Activated T-helper 2 cell treated with anti-CD3 and anti-CD28 coated beads, Interferon-gamma antibody, Interleukin-2, Interleukin-4, amounts not matched to agents 10 μg/mL and 5 μg/mL and 100 μg/mL, durations not matched to agents 14 hours and 24 hours and 36 hours (primary cell): ENCODE results near the gene KLHL22. TPM values are rescaled to one million over a fixed set of nuclear protein-coding genes. Genes with fewer than 3 reads are reported as not detected.
"Not testable (repeated sequence)": the region's sequence is repeated elsewhere in the genome, so short reads cannot be mapped to it uniquely, and the experiment has no call there.

Experiments
- DNase-seq: peaks from one replicate; pipeline ENCODE4 v3.0.0; 2021; ENCODE audit warnings: low spot score
- H3K27ac Mint-ChIP-seq: one replicate; pipeline ENCODE4 v1.8.0; 2021; ENCODE audit warnings: mixed read lengths
- H3K27me3 Mint-ChIP-seq: one replicate; pipeline ENCODE4 v1.8.0; 2021; ENCODE audit warnings: low read depth, mixed read lengths
- H3K36me3 Mint-ChIP-seq: one replicate; pipeline ENCODE4 v1.8.0; 2021; ENCODE audit warnings: low read depth, mixed read lengths
- H3K4me1 Mint-ChIP-seq: one replicate; pipeline ENCODE4 v1.8.0; 2021; ENCODE audit warnings: low read depth, mixed read lengths
- H3K4me3 Mint-ChIP-seq: one replicate; pipeline ENCODE4 v1.8.0; 2021; ENCODE audit warnings: low read depth, mild to moderate bottlenecking, moderate library complexity, mixed read lengths
- H3K9me3 Mint-ChIP-seq: one replicate; pipeline ENCODE4 v1.8.0; 2021; ENCODE audit warnings: mixed read lengths
- intact Hi-C: fragments of 100-400 bp; cut with micrococcal nuclease; formaldehyde crosslinking; loops from one replicate; pipeline ENCODE4 v1.15.1; 2023
- total RNA-seq: library from RNA; stranded (reverse); gene quantifications from 2 replicates; pipeline ENCODE4 v1.2.3, GENCODE V29; 2022

The KLHL22 gene
- total RNA-seq, 1 donor from 2014 or later: 38.0 TPM

- DNase-seq, H3K4me1 Mint-ChIP-seq, H3K36me3 Mint-ChIP-seq, H3K4me3 Mint-ChIP-seq, H3K27ac Mint-ChIP-seq, H3K9me3 Mint-ChIP-seq: not testable (repeated sequence)
- peaks cover 13% of the 10 kb centered on the region for H3K27me3 Mint-ChIP-seq
- intact Hi-C loops: loop anchor here (5.0 kb wide), 1 partner anchor 282 kb away; no protein-coding TSS in a partner anchor
These were observed 80.4 kb downstream of the KLHL22 start for GRCh38 chr22:20415241-20415640.

GRCh38 chr22:20414450-20414849 lies 81.1 kb downstream of the KLHL22 start:
- Mint-ChIP-seq H3K4me1 (no peaks in the 10 kb centered on the region), H3K4me3 (no peak overlapping the region), H3K36me3 (no peaks in the 10 kb centered on the region), H3K9me3 (no peaks in the 10 kb centered on the region), H3K27me3 (peaks cover 13% of the 10 kb centered on the region), H3K27ac (no peak overlapping the region)
- intact Hi-C loops: no loop called here
- no peak for DNase-seq

DNA sequence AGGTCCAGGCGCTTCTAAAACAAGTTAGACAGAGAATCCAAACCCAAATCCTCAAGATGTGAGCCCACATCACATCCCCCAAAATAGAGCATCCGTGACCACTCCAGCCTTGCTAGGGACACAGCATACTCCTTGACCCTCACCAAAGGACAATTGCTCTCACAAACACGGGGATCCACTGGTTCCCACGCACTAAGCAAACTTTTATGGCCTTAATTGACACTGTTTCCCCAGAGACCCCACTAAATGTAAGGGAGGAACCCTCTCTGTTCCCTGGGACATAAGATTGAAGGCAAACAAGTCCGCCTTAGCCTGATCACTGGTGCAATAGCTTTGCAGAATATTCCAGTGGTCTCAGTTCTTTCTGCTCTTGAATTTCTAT lies 81.5 kb downstream of the KLHL22 start:
- H3K9me3 Mint-ChIP-seq: no peaks in the 10 kb centered on the region
- no peak overlapping the region for H3K4me3 Mint-ChIP-seq
- no peaks in the 10 kb centered on the region for H3K36me3 Mint-ChIP-seq
- peaks cover 13% of the 10 kb centered on the region for H3K27me3 Mint-ChIP-seq
- intact Hi-C loops: no loop called here
- no peak for DNase-seq
- H3K4me1 Mint-ChIP-seq: no peaks in the 10 kb centered on the region
- no peak overlapping the region for H3K27ac Mint-ChIP-seq

- Mint-ChIP-seq H3K27me3 (peaks cover 13% of the 10 kb centered on the region), H3K9me3 (no peaks in the 10 kb centered on the region), H3K36me3 (no peaks in the 10 kb centered on the region), H3K4me3 (no peak overlapping the region), H3K4me1 (no peaks in the 10 kb centered on the region), H3K27ac (no peak overlapping the region)
- DNase-seq: no peak
- intact Hi-C loops: no loop called here
These were observed 82.2 kb downstream of the KLHL22 start for GRCh38 chr22:20413217-20414058.

DNA sequence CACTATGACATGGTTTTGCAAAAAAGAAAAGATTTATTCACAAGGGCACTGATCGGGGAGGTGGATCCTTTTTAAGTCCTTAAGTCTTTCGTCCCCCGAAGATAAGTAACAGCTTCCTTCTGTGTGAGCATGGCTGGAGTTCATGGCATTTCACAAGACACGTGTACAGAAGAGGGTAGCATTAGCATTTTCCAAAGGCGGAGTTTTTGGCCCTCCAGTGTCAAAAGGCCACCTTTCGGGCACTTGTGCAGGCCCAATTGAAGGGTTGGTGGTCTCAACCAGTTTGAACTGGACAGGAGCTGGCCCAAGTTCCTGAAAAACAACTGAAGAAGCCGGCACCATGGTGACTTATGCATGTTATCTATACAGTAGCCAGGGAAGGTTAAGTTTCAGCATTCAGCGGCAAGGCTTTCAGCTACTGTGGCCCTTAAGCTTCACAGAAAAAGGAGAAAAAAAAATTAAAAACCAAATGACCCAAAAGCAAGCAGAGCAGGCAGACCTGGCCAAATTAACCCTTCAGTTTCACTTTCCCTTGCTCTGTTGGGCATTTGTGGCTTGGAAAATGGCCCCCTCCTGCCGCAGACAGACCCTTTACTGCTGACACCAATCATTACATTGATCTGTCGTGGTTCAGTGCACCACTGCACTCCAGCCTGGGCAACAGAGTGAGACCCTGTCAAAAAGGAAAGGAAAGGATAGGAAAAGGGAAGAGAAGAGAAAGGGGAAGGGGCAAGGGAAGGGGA lies 83.0 kb downstream of the KLHL22 start:
- Mint-ChIP-seq H3K27ac (no peak overlapping the region), H3K4me1 (no peaks in the 10 kb centered on the region), H3K9me3 (no peaks in the 10 kb centered on the region), H3K36me3 (peaks cover under 1% of the 10 kb centered on the region), H3K27me3 (peaks cover 13% of the 10 kb centered on the region), H3K4me3 (no peak overlapping the region)
- intact Hi-C loops: no loop called here
- DNase-seq: no peak

GRCh38 chr22:20409385-20409784 lies 86.2 kb downstream of the KLHL22 start:
- H3K27ac Mint-ChIP-seq, H3K4me1 Mint-ChIP-seq, intact Hi-C loops, H3K9me3 Mint-ChIP-seq, DNase-seq, H3K27me3 Mint-ChIP-seq, H3K4me3 Mint-ChIP-seq: not testable (repeated sequence)
- peaks cover 13% of the 10 kb centered on the region for H3K36me3 Mint-ChIP-seq

DNA sequence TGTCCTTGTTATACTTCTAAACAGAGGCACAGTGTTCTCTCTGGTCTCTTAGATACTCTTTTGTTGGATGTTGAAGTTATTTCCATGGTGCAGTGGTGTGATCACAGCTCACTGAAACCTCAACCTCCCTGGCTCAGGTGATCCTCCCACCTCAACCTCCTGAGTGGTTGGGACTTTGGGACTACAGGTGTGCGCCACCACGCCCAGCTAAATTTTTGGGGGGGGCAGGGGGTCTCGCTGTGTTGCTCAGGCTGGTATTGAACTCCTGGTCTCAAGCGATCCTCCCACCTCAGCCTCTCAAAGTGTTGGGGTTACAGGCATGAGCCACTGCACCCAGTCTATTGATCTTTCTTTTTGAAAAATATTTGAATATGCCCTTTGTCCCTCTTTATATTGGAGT lies 86.7 kb downstream of the KLHL22 start:
- DNase-seq: no peak
- no peak overlapping the region for H3K4me3 Mint-ChIP-seq
- intact Hi-C loops: no loop called here
- H3K9me3 Mint-ChIP-seq: no peaks in the 10 kb centered on the region
- peaks cover 4% of the 10 kb centered on the region for H3K27me3 Mint-ChIP-seq
- H3K27ac Mint-ChIP-seq: no peak overlapping the region
- H3K4me1 Mint-ChIP-seq: no peaks in the 10 kb centered on the region
- H3K36me3 Mint-ChIP-seq: peaks cover 15% of the 10 kb centered on the region

- H3K4me1 Mint-ChIP-seq: peaks cover 5% of the 10 kb centered on the region
- H3K36me3 Mint-ChIP-seq: peaks cover 25% of the 10 kb centered on the region
- no peak for DNase-seq
- H3K27me3 Mint-ChIP-seq: peaks cover 2% of the 10 kb centered on the region
- intact Hi-C loops: no loop called here
- no peak overlapping the region for H3K27ac Mint-ChIP-seq
- no peak overlapping the region for H3K4me3 Mint-ChIP-seq
- H3K9me3 Mint-ChIP-seq: no peaks in the 10 kb centered on the region
These were observed 87.8 kb downstream of the KLHL22 start for GRCh38 chr22:20407829-20408228.

DNA sequence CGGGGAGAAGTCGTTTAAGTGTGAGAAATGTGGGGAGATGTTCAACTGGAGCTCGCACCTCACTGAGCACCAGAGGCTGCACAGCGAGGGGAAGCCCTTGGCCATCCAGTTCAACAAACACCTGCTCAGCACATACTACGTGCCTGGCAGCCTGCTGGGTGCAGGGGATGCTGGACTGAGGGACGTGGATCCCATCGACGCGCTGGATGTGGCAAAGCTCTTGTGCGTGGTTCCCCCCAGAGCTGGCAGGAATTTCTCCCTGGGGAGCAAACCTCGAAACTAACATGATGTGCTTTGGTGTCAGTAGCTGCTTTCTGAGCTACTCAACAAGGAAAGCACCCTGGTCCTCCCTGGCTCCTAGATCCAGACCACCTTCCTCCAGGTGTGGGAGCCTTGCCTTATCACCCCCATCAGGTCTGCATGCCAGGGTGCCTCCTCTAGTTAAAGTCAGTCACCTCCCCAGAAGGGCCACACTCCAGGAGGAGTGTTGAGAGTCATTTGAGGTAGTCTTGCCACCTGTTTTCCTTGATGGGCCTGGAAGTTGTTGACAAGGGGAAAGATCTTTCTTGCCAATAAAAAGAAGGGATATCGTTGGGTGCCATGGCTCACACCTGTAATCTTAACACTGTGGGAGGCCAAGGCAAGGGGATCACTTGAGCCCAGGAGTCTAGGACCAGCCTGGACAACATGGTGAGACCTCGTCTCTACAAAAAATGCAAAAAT lies 88.7 kb downstream of the KLHL22 start:
- Mint-ChIP-seq H3K27ac (no peak overlapping the region), H3K4me3 (no peak overlapping the region), H3K9me3 (no peaks in the 10 kb centered on the region), H3K4me1 (peaks cover 5% of the 10 kb centered on the region), H3K27me3 (no peaks in the 10 kb centered on the region), H3K36me3 (peaks cover 25% of the 10 kb centered on the region)
- intact Hi-C loops: no loop called here
- no peak for DNase-seq

GRCh38 chr22:20405931-20406685 lies 89.5 kb downstream of the KLHL22 start:
- no peaks in the 10 kb centered on the region for H3K27me3 Mint-ChIP-seq
- H3K9me3 Mint-ChIP-seq: no peaks in the 10 kb centered on the region
- peaks cover 5% of the 10 kb centered on the region for H3K4me1 Mint-ChIP-seq
- DNase-seq: no peak
- no peak overlapping the region for H3K4me3 Mint-ChIP-seq
- peaks cover 25% of the 10 kb centered on the region for H3K36me3 Mint-ChIP-seq
- H3K27ac Mint-ChIP-seq: no peak overlapping the region
- intact Hi-C loops: no loop called here

DNA sequence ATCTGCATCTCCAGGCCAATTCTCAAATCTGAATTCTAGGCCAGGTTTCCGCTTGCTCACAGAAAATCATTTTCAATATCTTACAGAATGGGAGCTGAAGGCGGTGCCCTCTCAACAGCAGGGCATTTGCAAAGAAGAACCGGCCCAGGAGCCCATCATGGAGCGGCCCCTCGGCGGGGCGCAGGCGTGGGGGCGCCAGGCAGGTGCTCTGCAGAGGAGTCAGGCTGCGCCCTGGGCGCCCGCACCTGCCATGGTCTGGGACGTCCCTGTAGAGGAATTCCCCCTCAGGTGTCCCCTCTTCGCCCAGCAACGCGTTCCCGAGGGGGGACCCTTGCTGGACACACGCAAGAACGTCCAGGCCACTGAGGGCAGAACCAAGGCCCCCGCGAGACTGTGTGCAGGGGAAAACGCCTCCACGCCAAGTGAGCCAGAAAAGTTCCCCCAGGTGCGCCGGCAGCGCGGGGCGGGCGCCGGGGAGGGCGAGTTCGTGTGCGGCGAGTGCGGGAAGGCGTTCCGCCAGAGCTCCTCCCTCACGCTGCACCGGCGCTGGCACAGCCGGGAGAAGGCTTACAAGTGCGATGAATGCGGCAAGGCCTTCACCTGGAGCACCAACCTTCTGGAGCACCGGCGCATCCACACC lies 90.2 kb downstream of the KLHL22 start:
- Mint-ChIP-seq H3K27me3 (no peaks in the 10 kb centered on the region), H3K4me3 (no peak overlapping the region), H3K4me1 (peaks cover 5% of the 10 kb centered on the region), H3K9me3 (no peaks in the 10 kb centered on the region), H3K36me3 (peaks cover 25% of the 10 kb centered on the region), H3K27ac (no peak overlapping the region)
- intact Hi-C loops: no loop called here
- no peak for DNase-seq

GRCh38 chr22:20404881-20405280 lies 90.7 kb downstream of the KLHL22 start:
- peaks cover 25% of the 10 kb centered on the region for H3K36me3 Mint-ChIP-seq
- no peak overlapping the region for H3K4me3 Mint-ChIP-seq
- no peaks in the 10 kb centered on the region for H3K27me3 Mint-ChIP-seq
- no peaks in the 10 kb centered on the region for H3K9me3 Mint-ChIP-seq
- DNase-seq: no peak
- peaks cover 5% of the 10 kb centered on the region for H3K4me1 Mint-ChIP-seq
- H3K27ac Mint-ChIP-seq: no peak overlapping the region
- intact Hi-C loops: no loop called here
